Left renal cortex interstitium (tissue), 4 donors: Measurements from ENCODE around the gene ACAP3. TPM values are rescaled to one million over a fixed set of nuclear protein-coding genes. Genes with fewer than 3 reads are reported as not detected.

Experiments
- DNase-seq, 4 donors: peaks; one replicate each; pipeline ENCODE4 v3.0.0-alpha.2; 2013; ENCODE audit warnings: low read depth in 4 of 4, low spot score in 2 of 4, missing footprints in 1 of 4
- polyA plus RNA-seq, 4 donors: library from polyadenylated mRNA; unstranded; fragments of 120-200 nt; gene quantifications; one replicate each; pipeline ENCODE4 v1.2.1, GENCODE V29; 2013; ENCODE audit not compliant: insufficient read length in 4 of 4

The ACAP3 gene, protein sequence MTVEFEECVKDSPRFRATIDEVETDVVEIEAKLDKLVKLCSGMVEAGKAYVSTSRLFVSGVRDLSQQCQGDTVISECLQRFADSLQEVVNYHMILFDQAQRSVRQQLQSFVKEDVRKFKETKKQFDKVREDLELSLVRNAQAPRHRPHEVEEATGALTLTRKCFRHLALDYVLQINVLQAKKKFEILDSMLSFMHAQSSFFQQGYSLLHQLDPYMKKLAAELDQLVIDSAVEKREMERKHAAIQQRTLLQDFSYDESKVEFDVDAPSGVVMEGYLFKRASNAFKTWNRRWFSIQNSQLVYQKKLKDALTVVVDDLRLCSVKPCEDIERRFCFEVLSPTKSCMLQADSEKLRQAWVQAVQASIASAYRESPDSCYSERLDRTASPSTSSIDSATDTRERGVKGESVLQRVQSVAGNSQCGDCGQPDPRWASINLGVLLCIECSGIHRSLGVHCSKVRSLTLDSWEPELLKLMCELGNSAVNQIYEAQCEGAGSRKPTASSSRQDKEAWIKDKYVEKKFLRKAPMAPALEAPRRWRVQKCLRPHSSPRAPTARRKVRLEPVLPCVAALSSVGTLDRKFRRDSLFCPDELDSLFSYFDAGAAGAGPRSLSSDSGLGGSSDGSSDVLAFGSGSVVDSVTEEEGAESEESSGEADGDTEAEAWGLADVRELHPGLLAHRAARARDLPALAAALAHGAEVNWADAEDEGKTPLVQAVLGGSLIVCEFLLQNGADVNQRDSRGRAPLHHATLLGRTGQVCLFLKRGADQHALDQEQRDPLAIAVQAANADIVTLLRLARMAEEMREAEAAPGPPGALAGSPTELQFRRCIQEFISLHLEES
- polyA plus RNA-seq: 10 to 100 TPM; 14.9 to 45.2 (median 33.0) TPM

- peak; percentile 68 to 79 (median 78) for DNase-seq
Measured at GRCh38 chr1:1307923-1308755, at the start of gene ACAP3, which contains the start of gene PUSL1. Gene ACAP3, minus strand, starts transcription at chr1:1307930. Its CDS starts 115 bp downstream, at chr1:1307815. Gene PUSL1, plus strand, starts transcription at chr1:1308597. Its CDS starts 47 bp downstream, at chr1:1308644.

- no peak for DNase-seq
Measured at GRCh38 chr1:1356796-1357401, 49.2 kb upstream of the ACAP3 start.

- DNase-seq: no peak
Measured at GRCh38 chr1:1356166-1356795, 48.6 kb upstream of the ACAP3 start.

GRCh38 chr1:1355416-1355815 is 47.7 kb upstream of the ACAP3 start:
- no peak for DNase-seq

DNA sequence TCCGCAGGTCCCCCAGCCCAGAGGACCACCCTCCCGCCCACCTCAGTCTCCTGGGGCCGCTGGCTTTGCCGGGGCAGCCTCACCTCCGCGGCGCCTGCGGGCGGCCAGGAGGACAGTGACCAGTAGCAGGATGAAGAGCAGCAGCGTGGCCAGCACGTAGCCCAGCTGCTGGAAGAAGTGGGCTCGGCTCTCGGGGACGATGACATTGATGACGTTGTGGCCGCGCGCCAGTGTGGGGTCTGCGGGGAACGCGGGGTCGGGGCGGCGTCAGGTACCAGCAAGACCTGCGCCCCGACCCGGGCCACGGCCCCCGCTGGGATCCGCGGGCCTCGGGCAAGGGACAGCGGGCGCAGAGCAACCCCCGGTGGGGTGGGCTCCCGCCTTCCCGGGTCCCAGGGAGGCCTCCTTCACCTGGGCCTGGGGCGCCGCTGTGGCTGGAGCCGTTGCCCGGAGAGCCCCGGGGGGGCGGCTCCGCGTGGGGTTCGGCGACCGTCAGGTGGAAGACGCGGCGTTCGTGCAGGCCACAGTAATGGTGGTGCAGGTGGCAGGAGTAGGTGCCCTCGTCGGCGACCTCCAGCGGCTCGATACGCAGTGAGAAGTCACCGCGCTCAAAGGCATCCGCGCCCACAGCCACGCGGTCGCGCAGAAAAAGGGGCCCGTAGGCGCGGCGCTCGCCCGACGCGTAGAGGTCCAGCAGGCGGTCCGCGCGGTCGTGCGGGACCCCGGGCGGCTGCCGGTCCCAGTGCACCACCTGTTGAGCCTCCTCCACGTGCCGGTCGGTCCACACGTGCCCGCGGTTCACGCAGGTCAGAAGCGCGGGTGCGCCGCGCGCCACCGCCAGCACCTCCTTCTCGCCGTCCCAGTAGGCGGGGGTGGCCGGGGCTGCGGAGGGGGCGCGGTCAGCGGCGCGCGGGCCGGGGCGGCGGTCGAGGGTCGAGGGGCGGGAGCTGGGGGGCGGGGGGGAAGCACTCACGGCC is 46.8 kb upstream of the ACAP3 start:
- DNase-seq: no peak

GRCh38 chr1:1353389-1354151 is 45.8 kb upstream of the ACAP3 start:
- no peak for DNase-seq

GRCh38 chr1:1352786-1353388 is 45.2 kb upstream of the ACAP3 start:
- DNase-seq: no peak

- DNase-seq: no peak
Measured at GRCh38 chr1:1351511-1352427, 44.0 kb upstream of the ACAP3 start.

GRCh38 chr1:1349256-1350012 is 41.7 kb upstream of the ACAP3 start, which contains the start of gene DVL1:
Gene DVL1, minus strand, starts transcription at chr1:1349418. Its CDS starts 353 bp downstream, at chr1:1349065.
- no peak for DNase-seq

DNA sequence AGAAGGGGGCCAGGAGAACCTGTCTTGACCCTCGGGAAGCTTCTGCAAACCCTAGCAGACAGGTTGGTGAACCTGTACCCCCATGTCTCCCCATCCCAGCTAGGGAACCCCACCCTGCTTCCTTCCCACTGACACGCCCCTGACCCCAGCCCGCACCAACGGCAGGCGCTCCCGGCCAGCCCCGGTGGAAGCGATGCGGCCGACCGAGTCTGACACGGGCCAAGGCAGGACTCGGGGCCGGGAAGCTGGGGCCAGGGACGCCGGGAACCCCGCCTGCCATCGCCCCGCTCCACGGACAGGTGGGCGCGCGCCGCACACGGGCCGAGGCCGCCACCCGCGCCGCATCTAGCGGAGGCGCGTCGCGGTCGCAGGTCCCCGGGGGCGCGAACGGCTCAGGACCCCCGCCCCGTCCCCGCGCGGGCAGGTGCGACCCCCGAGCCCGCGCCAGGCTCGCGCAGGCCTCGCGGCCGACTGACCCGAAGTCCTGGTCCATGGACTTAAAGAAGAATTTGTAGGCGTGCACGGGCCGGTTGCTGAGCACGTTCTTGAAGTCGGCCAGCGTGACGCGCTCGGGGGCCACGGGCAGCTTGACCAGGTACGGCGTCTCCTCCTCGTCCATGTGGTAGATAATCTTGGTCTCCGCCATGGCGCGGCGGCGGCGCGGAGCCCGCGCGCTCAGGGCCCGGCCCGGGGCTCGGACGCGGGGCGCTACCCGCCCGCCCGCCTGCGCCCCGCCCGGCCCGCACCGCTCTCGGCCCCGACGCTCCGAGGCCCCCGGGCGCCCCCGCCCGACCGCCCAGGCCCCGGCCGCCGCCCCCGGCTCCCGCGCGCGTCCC is 40.9 kb upstream of the ACAP3 start:
- no peak for DNase-seq

GRCh38 chr1:1347663-1348419 is 40.1 kb upstream of the ACAP3 start:
- no peak for DNase-seq

DNA sequence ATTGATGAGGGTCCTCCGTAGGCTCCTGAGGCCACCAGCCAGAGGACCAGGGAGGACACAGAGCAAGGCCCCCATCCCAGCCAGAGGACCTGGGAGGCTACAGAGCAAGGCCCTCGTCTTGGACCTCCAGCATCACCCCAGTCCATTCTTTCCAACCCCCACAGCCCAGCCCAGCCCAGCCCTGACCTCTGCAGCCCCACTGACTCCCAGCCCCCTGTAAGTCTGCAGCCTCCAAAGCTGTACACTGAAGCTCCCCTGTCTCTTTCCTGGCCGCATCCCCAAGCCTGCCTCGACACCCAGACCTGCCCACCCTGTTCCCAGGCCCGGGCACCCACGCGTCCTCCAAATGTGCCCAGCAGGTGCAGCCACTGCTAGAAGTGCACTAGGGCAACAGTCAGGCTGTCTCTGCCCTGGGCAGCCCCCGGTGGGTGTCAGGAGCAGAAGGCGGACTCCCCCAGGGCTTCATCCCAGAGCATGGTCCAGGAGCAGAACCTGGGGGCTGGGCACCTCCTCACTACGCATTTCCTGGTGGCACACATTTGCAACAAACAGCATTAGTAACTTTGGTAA is 39.4 kb upstream of the ACAP3 start:
- DNase-seq: no peak

DNA sequence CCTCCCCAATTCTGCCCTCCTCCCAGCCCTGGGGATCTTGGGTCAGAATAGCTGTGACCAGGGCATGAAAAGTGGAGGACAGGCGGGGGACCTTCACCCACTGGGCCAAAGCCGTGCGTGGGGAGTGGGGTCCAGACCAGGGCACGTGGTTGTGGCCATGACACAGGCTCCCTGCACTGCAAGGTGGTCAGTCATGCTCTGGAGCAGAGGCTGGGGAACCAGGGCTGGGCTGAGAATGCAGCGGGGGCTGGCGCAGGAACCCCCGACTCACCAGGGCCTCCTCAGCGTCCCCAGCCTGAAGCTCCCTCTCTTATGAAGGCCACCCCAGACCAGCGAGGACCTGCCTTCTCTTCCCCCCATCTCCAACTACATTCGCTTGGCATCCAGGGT is 38.8 kb upstream of the ACAP3 start:
- no peak for DNase-seq
